HEK293T (cell line): Measurements from ENCODE around the gene SLC66A2.

Source experiments
- CTCF ChIA-PET: fragments of 350-600 bp; formaldehyde crosslinking; extraction: SDS; loops from one replicate; lab custom pipeline; 2021; ENCODE audit warnings: antibody characterized with exemption, inconsistent platforms; lab: Yijun Ruan, JAX
- POLR2A ChIA-PET: fragments of 350-600 bp; formaldehyde crosslinking; extraction: SDS; loops from one replicate; lab custom pipeline; 2020; ENCODE audit warnings: antibody characterized with exemption, inconsistent platforms; lab: Yijun Ruan, JAX
- DNase-seq: peaks from one replicate; pipeline ENCODE4 v3.0.0; 2012; ENCODE audit warnings: mixed read lengths; ENCODE audit errors: extremely low spot score
- ARNT ChIP-seq: fragments of 450-650 bp; IDR thresholded peaks from 2 replicates; pipeline ENCODE4 v1.6.1; 2017; ENCODE audit warnings: mild to moderate bottlenecking
- BHLHE40 ChIP-seq: fragments of 450-650 bp; IDR thresholded peaks from 2 replicates; pipeline ENCODE4 v1.6.1; 2016; ENCODE audit warnings: mild to moderate bottlenecking, moderate library complexity, borderline replicate concordance
- CTBP1 ChIP-seq: fragments of 450-650 bp; IDR thresholded peaks from 2 replicates; pipeline ENCODE4 v1.6.1; 2016; ENCODE audit warnings: borderline replicate concordance
- ELF4 ChIP-seq: fragments of 450-650 bp; IDR thresholded peaks from 2 replicates; pipeline ENCODE4 v1.6.1; 2017; ENCODE audit warnings: antibody characterized with exemption
- FOXA1 ChIP-seq: fragments of 450-650 bp; IDR thresholded peaks from 2 replicates; pipeline ENCODE4 v1.6.1; 2016; ENCODE audit warnings: mild to moderate bottlenecking
- FOXK2 ChIP-seq: fragments of 450-650 bp; IDR thresholded peaks from 2 replicates; pipeline ENCODE4 v1.6.1; 2016; ENCODE audit warnings: mild to moderate bottlenecking
- FOXM1 ChIP-seq: fragments of 450-650 bp; IDR thresholded peaks from 2 replicates; pipeline ENCODE4 v1.6.1; 2017; ENCODE audit warnings: mild to moderate bottlenecking, borderline replicate concordance
- HDGF ChIP-seq: fragments of 450-650 bp; IDR thresholded peaks from 2 replicates; pipeline ENCODE4 v1.6.1; 2017; ENCODE audit warnings: antibody characterized with exemption, borderline replicate concordance
- L3MBTL2 ChIP-seq: fragments of 450-650 bp; conservative IDR thresholded peaks from 2 replicates; pipeline ENCODE4 v1.6.1; 2016; ENCODE audit warnings: mild to moderate bottlenecking
- LEF1 ChIP-seq: fragments of 450-650 bp; IDR thresholded peaks from 2 replicates; pipeline ENCODE4 v1.6.1; 2017; ENCODE audit warnings: mild to moderate bottlenecking, borderline replicate concordance
- NFRKB ChIP-seq: fragments of 450-650 bp; IDR thresholded peaks from 2 replicates; pipeline ENCODE4 v1.6.1; 2016; ENCODE audit warnings: mild to moderate bottlenecking, moderate library complexity
- SP1 ChIP-seq: fragments of 450-650 bp; IDR thresholded peaks from 2 replicates; pipeline ENCODE4 v1.6.1; 2017
- SUZ12 ChIP-seq: fragments of 450-650 bp; IDR thresholded peaks from 2 replicates; pipeline ENCODE4 v1.6.1; 2016; ENCODE audit warnings: mild to moderate bottlenecking
- TARDBP ChIP-seq: fragments of 450-650 bp; IDR thresholded peaks from 2 replicates; pipeline ENCODE4 v1.6.1; 2016
- ZNF384 ChIP-seq: fragments of 450-650 bp; IDR thresholded peaks from 2 replicates; pipeline ENCODE4 v1.6.1; 2016
- TF ChIP-seq, protein P1 (sequence below): fragments of 450-650 bp; IDR thresholded peaks from 2 replicates; pipeline ENCODE4 v1.6.1; 2016

Gene SLC66A2

DNA sequence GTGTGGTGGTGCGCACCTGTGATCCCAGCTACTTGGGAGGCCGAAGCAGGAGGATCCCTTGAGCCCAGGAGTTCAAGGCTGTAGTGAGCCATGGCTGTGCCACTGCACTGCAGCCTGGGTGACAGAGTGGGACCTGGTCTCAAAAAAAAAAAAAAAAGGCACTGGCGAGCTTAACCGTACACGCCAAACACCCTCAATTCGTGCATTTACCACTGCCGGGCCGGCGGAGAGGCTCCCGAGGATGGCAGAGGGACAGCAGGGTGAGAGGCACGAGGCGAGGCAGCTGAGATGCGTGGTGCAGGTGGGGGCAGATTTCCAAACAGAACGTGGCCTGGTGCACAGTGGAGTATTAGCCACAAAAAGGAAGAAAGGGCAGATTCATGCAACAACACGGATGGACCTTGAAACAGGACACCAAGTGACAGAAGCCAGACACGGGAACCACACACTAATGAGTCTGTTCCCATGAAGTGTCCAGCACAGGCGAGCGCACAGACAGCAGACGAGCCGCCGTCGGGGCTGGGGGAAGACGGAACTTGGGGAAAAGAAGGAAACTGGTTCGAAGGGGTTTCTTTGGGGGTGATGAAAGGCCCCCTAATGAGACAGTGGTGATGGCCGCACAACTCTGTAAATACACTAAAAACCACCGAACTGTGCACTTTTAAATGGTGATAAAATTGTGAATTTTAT lies 27.4 kb downstream of the SLC66A2 start:
- CTCF ChIA-PET = no interaction called here
- no peak for DNase-seq
- TF ChIP-seq BHLHE40 (no peak), CTBP1 (no peak), FOXK2 (no peak), SUZ12 (no peak), L3MBTL2 (no peak), NFRKB (no peak), ARNT (no peak), HDGF (no peak), FOXM1 (no peak), FOXA1 (no peak), LEF1 (no peak), ELF4 (no peak), TARDBP (no peak), ZNF384 (no peak)
- TF ChIP-seq, protein P1, sequence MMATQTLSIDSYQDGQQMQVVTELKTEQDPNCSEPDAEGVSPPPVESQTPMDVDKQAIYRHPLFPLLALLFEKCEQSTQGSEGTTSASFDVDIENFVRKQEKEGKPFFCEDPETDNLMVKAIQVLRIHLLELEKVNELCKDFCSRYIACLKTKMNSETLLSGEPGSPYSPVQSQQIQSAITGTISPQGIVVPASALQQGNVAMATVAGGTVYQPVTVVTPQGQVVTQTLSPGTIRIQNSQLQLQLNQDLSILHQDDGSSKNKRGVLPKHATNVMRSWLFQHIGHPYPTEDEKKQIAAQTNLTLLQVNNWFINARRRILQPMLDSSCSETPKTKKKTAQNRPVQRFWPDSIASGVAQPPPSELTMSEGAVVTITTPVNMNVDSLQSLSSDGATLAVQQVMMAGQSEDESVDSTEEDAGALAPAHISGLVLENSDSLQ = no peak
- POLR2A ChIA-PET = no interaction called here

DNA sequence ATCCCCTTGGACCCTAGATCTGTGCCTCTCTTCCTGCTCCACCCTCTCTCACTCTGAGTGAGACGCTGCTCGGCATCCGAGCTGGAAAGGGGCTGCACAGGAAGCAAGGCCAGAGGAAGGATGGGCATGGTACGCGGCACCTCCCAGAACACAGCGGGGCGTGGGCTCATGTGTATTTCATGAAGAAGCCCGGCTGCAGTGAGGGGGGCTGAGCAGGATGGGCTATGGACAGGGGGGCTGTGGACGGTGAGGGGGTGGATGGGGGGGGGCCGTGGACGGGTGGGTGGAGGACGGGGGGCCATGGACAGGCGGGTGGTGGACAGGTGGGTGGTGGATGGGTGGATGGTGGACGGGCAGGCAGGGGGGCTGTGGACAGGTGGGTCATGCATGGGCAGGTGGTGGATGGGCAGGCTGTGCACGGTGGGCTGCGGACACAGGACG lies 28.5 kb downstream of the SLC66A2 start:
- no peak for TF ChIP-seq FOXK2
- no peak for TF ChIP-seq NFRKB
- no peak for TF ChIP-seq TARDBP
- TF ChIP-seq SP1 = no peak
- no peak for TF ChIP-seq FOXM1
- no peak for TF ChIP-seq ZNF384
- no peak for TF ChIP-seq ARNT
- no peak for TF ChIP-seq BHLHE40
- TF ChIP-seq SUZ12 = no peak
- no peak for TF ChIP-seq LEF1
- TF ChIP-seq, protein P1 = no peak
- no peak for TF ChIP-seq ELF4
- TF ChIP-seq CTBP1 = no peak
- no peak for TF ChIP-seq FOXA1
- no peak for TF ChIP-seq HDGF
- no peak for TF ChIP-seq L3MBTL2
- POLR2A ChIA-PET = no interaction called here
- no peak for DNase-seq
- CTCF ChIA-PET = no interaction called here

DNA sequence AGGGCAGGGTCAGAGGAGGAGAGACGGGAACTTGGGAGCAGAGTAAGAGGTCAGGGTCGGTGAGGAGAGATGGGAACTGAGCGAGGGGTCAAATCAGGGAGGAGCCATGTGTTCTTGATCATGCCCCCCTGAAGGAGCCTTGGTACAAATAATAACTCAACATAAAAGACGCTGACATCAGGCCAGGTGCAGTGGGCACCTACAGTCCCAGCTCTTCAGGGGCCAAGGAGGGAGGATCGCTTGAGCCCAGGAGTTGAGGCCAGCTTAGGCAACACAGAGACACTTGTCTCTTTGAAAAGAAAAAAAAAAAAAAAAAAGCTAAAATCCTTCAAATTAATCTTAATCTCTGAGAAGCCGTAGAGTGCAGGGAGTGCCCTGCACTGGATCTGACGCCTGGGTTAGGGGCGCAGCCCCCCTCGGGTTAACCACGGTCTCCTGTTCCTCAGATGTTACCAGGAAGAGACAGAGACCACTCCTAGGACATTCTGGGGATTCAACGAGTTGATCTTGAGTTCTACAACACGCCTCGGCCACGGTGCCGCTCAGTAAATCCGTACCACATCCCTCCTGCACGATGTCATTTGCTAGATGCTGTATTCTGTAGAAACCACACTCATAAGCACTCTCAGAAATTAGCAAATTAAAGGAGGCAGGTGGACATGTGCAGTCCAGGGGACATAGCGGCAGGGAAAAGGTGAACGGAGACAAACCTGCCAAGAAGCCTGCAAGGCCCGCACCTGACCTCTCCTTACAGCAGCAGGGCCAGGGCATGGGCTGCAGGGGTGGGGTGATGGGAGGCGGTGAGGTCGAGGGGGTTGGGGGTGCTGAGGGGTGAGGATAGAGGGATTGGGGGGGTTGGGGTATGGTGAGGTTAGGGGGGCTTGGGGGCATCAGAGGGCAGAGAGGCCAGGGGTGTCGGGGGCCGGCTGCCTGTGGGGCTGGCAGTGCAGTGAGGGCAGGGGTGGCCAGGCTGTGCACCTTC lies 29.2 kb downstream of the SLC66A2 start:
- CTCF ChIA-PET = no interaction called here
- POLR2A ChIA-PET = no interaction called here
- TF ChIP-seq SUZ12 (no peak), ELF4 (no peak), ZNF384 (no peak), LEF1 (no peak), NFRKB (no peak), SP1 (no peak), ARNT (no peak), HDGF (no peak), TARDBP (no peak), FOXK2 (no peak), BHLHE40 (no peak), L3MBTL2 (no peak), FOXM1 (no peak), FOXA1 (no peak)
- TF ChIP-seq, protein P1 = no peak
- DNase-seq = no peak

DNA sequence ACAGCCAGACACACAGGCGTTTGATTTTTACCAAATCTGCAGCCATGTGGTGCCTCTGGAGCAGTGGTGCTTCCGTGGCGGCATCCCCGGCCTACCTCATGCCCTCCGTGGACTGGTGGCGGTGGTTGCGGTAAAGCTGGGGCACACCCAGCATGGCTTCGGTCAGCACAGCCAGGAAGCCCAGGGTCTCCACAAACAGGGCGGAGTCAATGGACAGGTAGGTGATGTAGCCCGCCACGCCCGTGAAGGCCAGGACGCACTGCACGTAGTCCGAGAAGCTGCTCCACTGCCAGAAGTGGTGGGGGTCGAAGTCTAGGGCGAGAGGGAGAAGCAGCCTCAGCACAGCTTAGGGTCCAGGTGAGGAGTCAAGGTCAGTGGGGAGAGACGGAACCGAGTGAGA lies 32.4 kb downstream of the SLC66A2 start:
- ChIA-PET POLR2A (no interaction called here), CTCF (no interaction called here)
- DNase-seq = no peak
- no peak for TF ChIP-seq FOXK2
- TF ChIP-seq SUZ12 = no peak
- no peak for TF ChIP-seq ZNF384
- TF ChIP-seq LEF1 = no peak
- no peak for TF ChIP-seq NFRKB
- TF ChIP-seq FOXM1 = no peak
- TF ChIP-seq FOXA1 = no peak
- no peak for TF ChIP-seq BHLHE40
- TF ChIP-seq, protein P1 = no peak
- no peak for TF ChIP-seq SP1
- TF ChIP-seq CTBP1 = no peak
- TF ChIP-seq ARNT = no peak
- no peak for TF ChIP-seq L3MBTL2
- no peak for TF ChIP-seq HDGF

DNA sequence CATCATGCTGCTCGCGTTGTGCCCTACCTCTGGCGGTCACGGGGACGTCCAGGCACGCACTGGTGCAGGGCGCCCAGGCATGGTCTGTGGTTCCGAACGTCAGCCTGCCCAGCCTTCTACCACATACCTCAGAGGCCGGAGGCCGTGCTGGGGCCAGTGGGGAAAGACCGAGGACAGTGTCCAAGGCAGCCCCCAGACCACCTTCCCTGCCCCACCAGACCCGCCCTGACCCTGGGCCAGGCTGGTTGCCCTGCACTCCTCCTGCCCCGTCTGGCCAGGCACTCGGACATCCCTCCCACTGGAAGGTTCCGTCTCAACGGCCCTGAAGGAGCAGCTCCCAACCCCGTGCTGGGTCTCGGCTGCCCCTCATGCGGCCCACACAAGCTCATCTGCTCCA lies 32.8 kb downstream of the SLC66A2 start:
- TF ChIP-seq TARDBP (no peak), CTBP1 (no peak), FOXA1 (no peak), LEF1 (no peak), FOXK2 (no peak), ELF4 (no peak), FOXM1 (no peak), HDGF (no peak), ZNF384 (no peak)
- TF ChIP-seq, protein P1 = no peak
- ChIA-PET POLR2A (no interaction called here), CTCF (no interaction called here)

More for the DNA sequence above, 32.8 kb downstream of the SLC66A2 start:
- DNase-seq = no peak
